PFSK-1 (cell line): Measurements from ENCODE around the gene ODF2L.

Source experiments
- POLR2AphosphoS5 ChIP-seq: IDR thresholded peaks from 2 replicates; pipeline ENCODE4 v1.6.1; 2012; ENCODE audit warnings: low read depth, mild to moderate bottlenecking, control low read depth, low read length, moderate library complexity
- REST ChIP-seq, 2 experiments: IDR thresholded peaks; 2 replicates each; pipeline versions ENCODE4 v1.6.1 to v1.8.0; 2011 to 2012; ENCODE audit warnings: low read depth in 2 of 2, low read length in 2 of 2, control low read depth in 1 of 2, inconsistent platforms in 1 of 2, mild to moderate bottlenecking in 1 of 2, moderate library complexity in 1 of 2; ENCODE audit not compliant: insufficient read depth in 1 of 2

- TF ChIP-seq POLR2AphosphoS5: no peak
- TF ChIP-seq REST (IDR thresholded peaks at IDR 0.05; ENCODE audit: insufficient read depth in 1 of 2, low read depth in 2 of 2, low read length in 2 of 2): no peak
These were observed 20.2 kb upstream of the ODF2L start for GRCh38 chr1:86416343-86416742.
